HG03064 (cell line): ENCODE results near the gene ADAMTSL5.
"Not testable (repeated sequence)": the region's sequence is repeated elsewhere in the genome, so short reads cannot be mapped to it uniquely, and the experiment has no call there.

Source experiments
- ATAC-seq: cut with Tn5 transposase; IDR thresholded peaks from one replicate; pipeline ENCODE4 v1.9.1; 2021; ENCODE audit warnings: low read depth; ENCODE audit not compliant: unreplicated experiment

The ADAMTSL5 gene

DNA sequence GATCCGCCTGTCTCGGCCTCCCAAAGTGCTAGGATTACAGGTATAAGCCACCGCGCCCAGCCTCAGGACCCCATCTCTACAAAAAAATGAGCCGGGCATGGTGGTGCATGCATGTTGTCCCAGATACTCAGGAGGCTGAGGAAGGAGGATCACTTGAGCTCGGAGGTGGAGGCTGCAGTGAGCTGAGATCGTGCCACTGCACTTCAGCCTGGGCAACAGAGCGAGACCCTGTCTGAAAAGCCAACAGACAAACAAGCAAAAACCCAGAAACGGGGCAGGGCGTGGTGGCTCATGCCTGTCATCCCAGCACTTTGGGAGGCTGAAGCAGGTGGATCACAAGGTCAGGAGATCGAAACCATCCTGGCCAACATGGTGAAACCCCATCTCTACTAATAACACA, 18.0 kb upstream of the ADAMTSL5 start:
- ATAC-seq = not testable (repeated sequence)

DNA sequence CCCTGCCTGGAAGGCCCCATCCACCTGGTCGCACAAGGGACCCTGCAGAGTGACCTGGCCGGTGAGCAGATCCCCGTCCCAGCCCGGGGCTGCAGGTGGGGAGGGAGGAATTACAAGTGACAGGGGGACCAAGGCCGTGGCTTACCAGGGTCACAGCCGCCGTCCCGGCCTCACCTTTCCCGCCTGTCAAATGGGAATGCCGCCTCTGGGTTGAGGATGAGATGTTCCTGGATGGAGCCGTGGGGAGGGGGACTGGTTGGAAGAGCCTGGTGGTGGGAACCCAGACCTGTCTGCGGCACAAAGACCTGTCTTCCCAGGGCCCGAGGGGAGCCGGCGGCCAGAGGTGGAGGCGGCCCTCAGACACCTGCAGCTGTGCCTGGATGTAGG, 16.6 kb upstream of the ADAMTSL5 start:
- ATAC-seq = no peak

DNA sequence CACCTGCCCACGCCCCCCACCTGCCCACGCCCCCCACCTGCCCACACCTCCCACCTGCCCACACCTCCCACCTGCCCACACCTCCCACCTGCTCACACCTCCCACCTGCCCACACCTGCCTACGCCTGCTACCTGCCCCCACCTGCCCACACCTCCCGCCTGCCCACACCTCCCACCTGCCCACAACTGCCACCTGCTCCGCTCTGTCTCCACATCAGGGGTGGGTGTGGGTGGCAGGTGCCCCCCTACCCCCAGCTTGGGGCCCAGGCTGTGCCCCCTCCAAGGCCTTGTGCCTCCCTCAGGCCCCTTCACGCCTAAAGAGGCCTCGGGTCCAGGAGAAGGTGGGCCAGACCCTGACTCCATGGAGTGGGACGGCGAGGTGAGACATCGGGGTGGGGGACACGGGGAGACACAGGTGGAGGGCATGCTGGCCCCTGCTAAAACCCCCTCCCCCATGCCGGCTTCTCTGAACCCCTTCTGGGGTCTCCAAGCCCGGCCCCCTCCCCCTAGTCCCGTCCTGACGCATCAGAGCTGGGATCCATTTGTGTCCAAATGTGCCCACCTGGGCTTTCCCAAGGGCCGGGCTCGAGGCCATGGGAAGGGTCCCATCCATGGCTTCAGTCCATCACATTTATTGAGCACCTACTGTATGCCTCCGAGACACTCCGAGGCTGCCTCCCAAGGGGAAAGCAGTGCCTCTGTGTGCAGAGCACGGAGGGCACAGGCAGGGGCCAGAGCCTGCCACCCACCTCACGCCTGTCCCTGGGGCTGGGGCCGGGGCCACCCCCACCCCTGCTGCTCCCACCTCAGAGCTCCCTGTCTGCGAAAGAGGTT, 16.0 kb upstream of the ADAMTSL5 start:
- ATAC-seq = no peak

DNA sequence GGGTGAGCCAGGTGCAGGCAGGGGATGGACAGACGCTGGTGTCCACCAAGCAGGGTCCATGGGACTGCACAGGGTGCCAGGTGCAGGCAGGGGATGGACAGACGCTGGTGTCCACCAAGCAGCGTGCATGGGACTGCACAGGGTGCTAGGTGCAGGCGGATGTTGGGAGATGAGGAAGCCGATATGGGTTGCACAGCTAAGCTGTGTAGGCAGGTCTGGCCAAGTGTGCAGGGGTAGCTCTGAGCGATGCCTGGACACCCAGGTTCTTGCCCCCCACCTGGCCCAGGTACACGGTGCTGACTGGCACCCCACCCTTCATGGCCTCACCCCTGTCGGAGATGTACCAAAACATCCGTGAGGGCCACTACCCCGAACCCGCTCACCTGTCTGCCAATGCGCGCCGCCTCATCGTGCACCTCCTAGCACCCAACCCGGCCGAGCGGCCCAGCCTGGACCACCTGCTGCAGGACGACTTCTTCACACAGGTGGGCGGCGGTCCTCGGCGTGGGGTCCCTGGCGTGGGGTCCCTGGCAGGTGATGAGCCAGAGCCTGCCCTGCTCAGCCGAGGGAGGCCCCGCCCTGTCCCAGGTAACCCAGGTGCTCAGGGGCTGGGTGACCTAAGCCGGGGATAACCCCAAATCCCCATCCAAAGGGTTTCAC, 15.0 kb upstream of the ADAMTSL5 start:
- no peak for ATAC-seq

GRCh38 chr19:1526979-1527649, 14.3 kb upstream of the ADAMTSL5 start:
- no peak for ATAC-seq

DNA sequence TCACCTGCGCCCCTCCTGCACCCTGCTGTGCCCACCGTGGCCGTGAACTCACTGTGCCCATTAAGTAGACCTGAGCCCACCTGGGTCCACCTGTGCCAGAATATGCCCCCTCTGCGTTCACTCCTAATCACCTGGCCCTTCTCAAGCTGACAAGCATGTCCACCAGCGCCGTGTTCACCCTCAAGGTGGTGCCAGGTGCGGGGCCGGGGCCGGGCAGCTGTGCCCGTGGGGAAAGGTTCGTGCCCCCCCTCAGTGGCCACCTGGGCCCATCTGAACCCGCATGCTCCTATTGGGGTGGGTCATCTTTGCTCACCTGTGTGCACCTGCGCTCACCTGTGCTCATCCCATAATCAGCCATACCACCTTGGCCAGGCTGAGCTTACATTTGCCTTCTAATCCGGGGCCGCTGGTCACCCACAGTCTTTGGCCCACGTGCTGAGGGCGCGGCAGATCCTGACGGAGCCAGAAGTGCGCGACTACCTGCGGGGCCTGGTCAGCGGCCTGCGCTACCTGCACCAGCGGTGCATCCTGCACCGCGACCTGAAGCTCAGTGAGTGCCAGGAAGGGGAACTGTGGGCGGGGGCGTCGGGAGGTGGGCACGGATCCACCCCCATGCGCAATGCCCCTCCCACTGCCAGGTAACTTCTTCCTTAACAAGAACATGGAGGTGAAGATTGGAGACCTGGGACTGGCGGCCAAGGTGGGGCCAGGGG, 13.4 kb upstream of the ADAMTSL5 start:
- ATAC-seq = no peak

GRCh38 chr19:1525343-1525742, 12.5 kb upstream of the ADAMTSL5 start:
- no peak for ATAC-seq

DNA sequence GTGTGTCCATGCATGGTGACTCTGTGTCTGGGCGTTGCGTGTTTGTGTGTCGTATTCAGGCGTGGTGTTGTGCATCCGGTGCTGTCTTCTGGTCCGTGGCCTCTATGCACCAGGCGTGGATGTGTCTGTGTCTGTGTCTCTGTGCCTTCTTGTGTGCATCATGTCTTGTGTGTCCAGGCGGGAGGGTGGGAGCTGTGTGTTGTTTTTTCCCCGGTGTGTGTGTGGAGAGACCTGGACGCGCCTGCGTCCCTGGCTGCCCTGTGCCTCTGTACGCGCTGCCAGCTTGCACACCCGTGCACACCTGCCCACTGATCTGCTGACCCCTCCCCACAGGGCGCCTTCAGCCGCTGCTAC, 12.1 kb upstream of the ADAMTSL5 start:
- no peak for ATAC-seq

GRCh38 chr19:1524287-1524971, 11.6 kb upstream of the ADAMTSL5 start:
- no peak for ATAC-seq

- ATAC-seq = no peak
Observed at GRCh38 chr19:1523412-1524286, 10.8 kb upstream of the ADAMTSL5 start, which contains the start of gene PLK5. PLK5 (plus strand) TSS chr19:1524077; CDS start chr19:1526997, 2,920 bp downstream.

GRCh38 chr19:1522838-1523237, 10.0 kb upstream of the ADAMTSL5 start:
- ATAC-seq = no peak

- ATAC-seq = no peak
Observed at GRCh38 chr19:1522061-1522460, 9.2 kb upstream of the ADAMTSL5 start.

DNA sequence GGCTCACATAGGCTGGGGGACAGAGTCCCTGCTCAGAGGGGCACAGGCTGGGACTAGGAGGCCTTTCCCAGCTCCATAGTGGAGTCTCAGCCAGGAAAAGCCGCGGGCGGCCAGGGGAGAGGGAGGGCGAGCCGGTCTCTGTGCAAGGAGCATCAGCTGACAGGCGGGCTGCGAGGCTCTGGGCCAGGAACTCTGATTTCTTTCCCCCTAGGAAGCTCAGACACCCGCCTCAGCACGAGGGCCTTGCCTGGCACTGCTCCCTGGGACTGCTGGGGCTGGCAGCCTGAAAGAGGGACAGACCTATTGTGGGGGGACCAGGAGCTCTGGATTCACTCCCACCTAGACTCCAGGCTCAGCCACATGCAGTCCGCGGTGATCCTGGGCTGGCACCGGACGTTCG, 8.8 kb upstream of the ADAMTSL5 start:
- ATAC-seq = no peak

- ATAC-seq = no peak
Observed at GRCh38 chr19:1520203-1520780, 7.5 kb upstream of the ADAMTSL5 start.

DNA sequence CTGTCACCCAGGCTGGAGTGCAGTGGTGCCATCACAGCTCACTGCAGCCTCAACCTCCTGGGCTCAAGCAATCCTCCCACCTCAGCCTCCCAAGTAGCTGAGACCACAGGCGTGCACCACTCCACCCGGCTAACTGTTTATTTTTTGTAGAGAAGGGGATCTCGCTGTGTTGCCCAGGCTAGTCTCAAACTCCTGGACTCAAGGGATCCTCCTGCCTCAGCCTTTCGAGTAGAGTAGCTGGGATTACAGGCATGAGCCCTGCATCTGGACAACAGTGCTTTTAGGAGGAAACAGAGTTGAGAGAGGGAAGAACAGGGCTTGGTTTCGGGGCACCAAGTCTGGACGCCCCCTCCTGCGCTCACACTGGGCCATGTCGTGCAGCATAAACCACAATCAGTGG, 7.0 kb upstream of the ADAMTSL5 start:
- not testable (repeated sequence) for ATAC-seq

DNA sequence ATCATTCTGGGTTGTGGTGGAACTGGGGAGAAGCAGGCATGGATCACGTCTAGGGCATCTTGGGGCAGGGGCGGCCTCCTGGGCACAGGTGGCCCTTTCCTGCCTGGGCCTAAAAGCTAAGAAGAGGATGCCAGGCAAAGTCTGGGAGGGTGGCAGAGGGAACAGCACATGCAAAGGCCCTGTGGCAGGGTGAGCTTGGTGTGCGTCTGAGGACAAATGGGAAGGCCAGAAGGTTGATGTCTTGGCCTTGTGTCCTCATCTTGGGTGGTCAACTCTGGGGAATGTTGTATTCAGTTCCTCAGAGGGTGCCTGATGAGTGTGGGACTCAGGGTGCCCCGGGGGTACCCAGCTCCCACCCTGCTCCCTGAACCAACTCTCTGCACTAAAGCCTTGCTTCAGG, 5.7 kb upstream of the ADAMTSL5 start:
- no peak for ATAC-seq

GRCh38 chr19:1516395-1516753, 3.6 kb upstream of the ADAMTSL5 start:
- no peak for ATAC-seq

- ATAC-seq = no peak
Observed at GRCh38 chr19:1514986-1515721, 2.3 kb upstream of the ADAMTSL5 start.

GRCh38 chr19:1514295-1514661, 1.5 kb upstream of the ADAMTSL5 start:
- no peak for ATAC-seq
